Bone marrow (tissue), 2 donors: ENCODE measurements around the gene TNFRSF12A.

Experiments
- DNase-seq, 2 donors: peaks; one replicate each; lab custom pipeline; 2025; lab: John Stamatoyannopoulos, UW

Gene TNFRSF12A, protein sequence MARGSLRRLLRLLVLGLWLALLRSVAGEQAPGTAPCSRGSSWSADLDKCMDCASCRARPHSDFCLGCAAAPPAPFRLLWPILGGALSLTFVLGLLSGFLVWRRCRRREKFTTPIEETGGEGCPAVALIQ

DNA sequence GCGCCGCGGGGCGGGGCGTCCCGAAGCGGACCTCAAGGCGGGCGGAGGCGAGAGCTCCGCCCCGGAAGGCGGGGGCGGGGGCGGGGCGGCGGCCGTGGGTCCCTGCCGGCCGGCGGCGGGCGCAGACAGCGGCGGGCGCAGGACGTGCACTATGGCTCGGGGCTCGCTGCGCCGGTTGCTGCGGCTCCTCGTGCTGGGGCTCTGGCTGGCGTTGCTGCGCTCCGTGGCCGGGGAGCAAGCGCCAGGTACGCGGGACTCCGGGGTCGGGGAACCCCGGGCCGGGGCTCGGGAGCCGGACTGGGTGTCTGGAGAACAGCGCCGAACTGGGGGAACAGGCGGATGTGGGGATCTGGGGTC, at the start of gene TNFRSF12A:
Gene TNFRSF12A, plus strand, starts transcription at position 122 of the 357 bp plus-strand sequence. Its CDS starts 30 bp downstream, at position 152.
- peak; percentile 44 to 60 for DNase-seq

DNA sequence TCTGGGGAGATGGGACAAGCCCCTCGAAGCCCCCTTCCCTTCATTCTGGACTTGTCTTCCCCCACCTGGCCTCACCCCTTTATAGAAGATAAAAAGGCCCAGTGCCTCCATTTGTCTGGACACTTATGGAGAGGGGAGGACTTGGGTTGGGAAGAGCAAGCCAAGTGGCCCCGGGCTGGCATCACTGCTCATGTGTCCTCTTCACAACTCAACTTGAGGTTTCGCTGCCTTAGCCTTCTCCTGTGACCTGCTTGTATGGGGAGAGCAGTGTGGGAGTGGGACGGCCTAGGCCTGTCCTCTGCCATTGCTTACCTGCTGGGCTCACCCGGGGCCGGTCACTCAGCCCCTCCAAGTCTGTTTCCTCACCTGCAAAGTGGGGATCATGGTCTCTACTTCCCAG, 49.6 kb upstream of the TNFRSF12A start:
- no peak for DNase-seq

DNA sequence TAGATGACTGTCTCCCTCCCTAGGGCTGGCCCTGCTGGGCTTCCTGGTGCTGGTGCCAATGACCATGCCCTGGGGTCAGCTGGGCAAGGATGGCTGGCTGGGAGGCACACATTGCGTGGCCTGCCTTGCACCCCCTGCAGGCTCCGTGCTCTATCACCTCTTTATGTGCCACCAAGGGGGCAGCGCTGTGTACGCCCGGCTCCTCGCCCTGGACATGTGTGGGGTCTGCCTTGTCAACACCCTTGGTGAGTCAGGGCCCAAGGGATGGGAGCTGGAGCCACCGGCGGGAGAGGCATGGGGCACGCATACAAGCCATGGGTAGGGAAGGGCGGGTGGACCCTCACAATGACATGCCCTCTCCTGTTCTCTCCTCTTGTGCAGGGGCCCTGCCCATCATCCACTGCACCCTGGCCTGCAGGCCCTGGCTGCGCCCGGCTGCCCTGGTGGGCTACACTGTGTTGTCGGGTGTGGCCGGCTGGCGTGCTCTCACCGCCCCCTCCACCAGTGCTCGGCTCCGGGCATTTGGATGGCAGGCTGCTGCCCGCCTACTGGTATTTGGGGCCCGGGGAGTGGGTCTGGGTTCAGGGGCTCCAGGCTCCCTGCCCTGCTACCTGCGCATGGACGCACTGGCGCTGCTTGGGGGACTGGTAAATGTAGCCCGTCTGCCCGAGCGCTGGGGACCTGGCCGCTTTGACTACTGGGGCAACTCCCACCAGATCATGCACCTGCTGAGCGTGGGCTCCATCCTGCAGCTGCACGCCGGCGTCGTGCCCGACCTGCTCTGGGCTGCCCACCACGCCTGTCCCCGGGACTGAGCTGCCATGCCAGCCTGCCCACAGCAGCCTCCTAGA, 48.8 kb upstream of the TNFRSF12A start:
- DNase-seq, result no peak

DNA sequence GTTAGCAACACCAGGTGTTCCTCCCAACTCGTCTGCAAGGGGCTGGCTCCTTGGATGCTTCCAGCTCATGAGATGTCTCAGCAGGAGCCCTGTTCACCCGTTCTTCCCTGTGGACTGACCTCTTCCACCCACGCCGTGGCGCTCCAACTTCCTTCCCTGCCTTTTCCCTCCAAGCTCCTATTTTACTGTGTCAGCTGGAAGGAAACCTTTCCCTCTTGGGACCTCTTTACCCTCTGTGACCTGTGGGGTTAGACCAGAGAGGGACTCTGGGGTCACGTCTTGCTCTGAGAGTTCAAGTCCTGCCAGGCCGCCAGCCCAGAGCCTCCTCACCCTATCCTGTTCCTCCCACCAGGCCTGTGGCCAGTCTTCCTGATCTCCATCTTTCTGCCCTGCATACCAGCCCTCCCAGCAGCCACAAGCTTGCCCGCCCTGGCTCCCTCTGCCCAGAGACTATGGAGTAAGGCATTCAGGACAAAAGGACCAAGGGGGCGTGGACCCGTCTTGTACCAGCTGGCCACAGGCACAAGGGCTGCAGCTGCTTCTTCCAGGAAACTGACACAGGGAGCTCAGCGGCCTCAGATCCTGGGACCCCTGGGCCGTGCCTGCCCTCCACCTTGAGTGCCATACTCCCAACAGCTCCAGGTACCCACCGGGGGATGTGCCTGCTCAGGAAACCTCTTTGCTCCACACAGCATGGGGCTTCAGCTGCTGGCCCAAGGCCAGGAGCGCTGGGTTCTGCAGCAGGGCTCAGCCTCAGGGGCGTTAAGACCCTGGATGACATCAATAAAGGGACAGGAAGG, 48.0 kb upstream of the TNFRSF12A start:
- DNase-seq, result no peak

DNA sequence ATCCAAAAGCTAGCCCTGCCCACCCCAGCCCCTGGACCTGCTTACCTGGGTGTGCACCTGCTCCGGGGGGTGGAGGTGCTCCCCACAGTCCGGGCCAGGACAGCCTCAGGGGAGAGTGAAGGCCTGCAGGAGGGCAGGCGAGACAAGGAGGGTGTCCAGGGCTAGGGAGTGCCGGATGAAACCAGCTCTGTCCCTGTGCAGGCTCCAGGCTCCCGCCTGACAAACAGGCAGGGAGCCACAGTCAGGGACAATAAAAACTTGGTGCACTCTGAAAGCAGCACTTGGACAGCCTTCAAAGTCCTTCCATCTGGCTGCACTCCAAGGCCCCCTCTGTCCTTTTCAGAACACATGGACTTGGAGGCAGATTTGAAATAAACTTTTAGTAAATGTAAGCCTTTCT, 47.1 kb upstream of the TNFRSF12A start:
- no peak for DNase-seq

DNA sequence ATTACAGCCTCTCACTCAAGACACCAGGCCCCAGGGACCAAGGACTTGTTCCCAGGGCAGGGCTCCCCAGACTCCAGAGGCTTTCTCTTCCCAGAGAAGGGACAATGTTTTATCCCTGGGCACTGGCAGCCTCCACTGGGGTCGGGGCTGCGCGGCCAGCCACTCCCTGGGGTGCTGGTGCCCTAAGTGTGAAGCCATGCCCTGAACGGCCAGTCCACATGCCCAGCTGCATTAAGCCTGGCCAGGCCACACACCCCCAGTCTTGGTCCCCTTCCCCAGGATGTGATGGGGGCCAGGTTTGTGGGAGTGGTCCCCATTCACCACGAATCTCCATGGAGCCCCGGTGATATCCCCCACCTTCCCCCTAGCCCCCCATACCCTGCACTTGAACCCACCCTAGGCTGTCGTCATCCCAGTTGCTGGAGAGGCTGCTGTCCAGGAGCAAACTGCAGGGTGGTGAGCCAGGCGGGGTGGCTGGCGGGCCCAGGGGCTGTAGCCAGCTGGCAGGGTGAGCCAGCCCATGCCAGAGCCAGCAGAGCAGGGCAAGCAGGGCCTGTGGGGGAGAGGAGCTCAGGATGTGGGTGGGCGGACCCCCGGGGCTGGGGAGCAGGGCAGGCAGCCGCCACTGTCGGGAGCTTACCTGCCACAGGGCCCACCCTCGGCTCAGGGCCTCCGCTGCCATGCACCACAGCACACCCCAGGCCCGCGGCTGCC, 46.4 kb upstream of the TNFRSF12A start:
- DNase-seq, result no peak

DNA sequence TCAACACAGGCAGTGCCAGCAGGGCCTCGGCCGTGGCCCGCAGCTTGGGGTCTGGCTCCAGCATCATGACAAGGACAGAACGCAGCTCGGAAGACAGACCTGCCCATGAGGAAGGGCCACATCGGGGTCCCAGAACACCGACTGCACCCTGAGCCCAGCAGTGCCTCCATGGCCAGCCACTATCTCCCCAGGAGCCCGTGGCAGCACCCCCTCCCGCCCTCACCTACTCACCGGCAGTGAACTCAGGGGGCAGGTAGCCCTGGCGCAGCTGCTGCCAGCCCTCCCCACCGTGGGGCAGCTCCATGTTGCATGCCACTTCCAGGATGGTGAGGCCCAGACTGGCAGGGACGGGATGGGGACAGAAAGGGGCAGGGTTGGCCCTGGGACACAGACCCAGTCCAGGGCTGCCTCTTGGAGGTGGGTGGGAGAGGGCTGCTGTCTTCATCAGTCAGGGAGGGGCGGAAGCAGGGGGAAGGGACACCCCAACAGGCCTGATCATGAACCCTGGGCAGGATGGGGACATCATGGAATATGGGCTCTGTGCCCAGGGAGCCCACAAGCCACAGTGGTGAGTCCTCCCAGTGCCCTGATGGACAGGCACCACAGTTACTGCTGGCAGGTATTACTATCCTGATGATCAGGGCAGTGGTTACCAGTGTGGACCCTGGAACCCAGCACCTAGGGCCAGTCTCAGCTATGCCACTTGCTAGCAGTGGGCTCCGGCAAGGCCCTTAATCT, 45.7 kb upstream of the TNFRSF12A start:
- no peak for DNase-seq

DNA sequence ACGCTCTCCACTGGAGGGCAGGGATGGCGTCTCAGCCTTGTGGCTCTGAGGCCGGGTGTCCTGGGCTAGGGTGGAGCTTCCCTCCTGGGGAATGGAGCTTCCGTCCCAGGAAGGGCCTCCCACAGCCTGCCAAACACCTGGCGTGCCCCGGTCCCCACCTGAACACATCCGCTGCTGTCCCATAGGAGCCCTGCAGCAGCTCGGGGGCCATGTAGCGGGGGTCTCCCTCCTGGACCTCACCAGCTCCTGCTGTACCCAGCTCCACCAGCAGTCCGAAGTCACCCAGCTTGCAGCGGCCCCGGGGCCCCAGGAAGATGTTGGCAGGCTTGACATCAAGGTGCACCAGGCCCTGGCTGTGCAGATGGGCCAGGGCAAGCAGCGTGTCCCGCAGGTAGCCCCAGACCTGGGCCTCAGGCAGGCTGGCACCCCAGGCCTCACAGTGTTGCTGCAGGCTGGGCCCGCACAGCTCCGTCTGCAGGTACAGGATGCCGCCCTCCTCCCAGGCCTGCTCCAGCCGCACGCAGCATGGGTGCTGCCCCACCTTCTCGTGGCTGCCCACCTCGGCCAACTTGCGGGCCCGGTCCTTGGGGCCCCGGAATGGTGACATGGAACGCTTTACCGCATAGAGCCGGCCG, 44.9 kb upstream of the TNFRSF12A start:
- DNase-seq, result no peak

DNA sequence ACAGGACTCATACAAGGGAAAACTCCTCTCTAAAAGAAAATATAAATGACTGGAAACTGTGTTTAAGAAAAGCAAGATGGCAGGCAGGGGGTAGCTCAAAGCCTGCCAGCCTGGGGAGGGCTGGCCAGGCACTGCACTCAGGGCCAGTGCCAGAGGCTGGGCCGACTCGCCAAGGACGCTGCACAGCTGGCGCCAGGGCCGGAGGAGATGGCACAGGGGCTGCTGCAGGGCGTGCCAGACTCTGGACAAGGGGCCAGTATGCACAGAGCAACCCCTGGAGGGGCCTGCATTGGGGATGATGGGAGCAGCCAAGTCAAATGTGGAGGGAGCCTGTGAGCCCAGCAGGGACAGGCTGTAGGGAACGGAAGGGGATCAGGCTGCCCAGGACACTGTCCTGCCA, 44.0 kb upstream of the TNFRSF12A start:
- DNase-seq, result no peak

DNA sequence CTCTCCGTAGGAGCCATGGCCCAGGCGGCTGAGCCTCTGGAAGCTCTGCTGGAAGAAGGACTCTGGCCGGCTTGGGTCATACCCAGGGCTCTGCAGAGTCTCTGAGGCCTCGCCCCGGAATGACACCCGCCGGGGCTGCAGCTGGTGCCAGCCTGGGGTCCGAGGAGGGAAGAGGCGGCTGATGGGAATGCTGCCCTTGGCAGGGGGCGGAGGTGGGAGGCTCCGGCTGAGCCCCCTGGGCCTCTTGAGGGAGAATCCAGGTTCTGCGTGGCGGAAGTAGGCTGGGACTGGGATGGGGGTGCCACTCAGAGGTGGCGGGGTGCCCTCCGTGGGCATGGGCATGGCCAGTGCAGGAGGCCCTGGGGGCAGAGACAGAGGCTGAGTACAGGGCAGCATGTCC, 43.5 kb upstream of the TNFRSF12A start:
- no peak for DNase-seq

DNA sequence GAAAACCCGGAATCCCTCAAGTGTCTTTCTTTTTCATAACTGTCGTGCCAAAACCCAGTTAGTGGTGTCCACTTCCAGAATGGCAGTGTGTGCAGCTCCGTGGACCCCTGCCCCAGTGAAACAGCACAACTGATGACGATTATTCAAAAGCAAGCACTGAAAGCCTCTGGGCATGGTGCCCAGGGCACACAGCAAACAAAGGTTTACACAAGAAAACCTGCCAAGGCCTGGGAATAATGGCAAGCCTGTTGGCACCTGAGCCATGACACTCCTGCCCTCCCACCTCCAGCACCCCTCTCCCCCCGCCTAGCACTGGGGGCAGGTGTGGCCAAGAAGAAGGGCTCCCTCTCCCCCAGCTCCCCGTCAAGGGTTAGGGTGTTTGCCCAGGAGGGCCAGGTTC, 42.7 kb upstream of the TNFRSF12A start:
- DNase-seq, result no peak

DNA sequence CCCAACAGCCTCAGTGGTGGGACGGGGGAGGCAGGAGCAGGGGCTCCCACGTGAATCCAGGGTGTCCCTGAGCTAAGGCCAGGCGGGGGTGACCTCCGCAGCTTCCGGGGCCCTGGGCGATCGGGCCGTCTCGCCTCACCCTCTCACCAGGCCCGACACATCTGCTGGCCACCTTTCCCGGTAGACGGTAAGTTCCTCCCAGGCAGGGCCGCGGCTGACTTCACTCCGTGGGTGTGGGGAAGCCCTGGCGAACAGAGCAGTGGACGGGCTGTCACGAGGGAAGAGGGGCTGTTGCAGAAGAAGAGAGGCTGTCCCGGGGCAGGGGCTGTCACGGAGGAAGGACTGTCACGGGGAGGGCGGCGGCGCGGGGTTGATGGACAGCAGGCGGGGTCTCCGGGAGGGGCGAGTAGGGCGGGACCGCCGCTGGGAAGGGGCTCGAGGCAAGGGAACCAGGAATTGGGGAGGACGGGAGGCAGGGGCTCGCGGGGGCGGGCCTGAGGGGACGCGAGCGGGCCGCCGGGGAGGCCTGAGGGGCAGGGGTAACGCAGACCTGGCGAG, 40.4 kb upstream of the TNFRSF12A start:
- no peak for DNase-seq

DNA sequence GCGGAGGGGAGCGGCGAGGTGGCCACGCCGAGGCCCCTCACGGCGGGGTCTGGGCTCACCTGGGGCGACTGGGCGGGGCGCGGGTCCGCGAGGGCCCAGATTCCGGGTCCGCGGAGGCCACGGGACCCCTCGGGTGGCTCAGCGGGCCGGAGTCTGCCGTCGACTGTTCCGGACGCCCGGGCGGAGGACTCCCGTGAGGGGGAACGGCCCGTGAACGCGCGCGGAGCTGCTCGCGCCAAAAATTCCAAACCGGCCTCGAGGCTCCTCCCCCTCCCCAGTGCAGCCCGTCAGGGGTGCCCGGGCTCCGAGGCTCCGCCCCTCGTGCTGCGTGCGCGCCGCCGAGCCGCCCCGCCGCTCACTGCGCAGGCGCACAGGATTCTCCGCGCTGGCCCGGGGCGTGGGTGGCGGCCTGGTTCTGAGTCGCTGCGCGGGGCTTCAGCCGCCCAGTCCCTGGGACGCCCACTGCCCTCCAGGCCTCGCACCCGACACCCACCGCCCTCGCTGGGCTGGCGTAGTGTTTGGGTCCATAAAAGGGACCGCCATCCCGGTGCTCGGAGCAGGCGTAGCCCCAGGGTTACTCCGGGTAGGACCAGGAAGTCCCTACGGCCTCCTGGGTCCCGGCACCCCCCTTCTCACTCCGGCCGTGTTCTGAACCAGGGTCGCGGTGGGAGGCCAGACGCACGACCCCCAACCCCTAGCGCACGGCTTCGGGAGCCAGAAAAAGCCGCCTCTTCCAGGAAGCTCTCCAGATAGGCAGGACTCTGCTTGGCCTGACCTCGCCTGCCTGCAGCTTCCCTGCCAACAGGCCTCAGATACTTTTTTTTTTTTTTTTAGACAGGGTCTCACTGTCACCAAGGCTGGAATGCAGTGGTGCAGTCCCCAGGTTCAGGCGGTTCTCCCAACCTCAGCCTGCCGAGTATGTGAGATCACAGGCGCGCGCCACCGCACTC, 39.7 kb upstream of the TNFRSF12A start, which contains the start of gene PKMYT1:
Gene PKMYT1, minus strand, starts transcription at position 220 of the 950 bp plus-strand sequence. CDS start 789 bp downstream, outside the sequence.
- peak; percentile 54 to 83 for DNase-seq

DNA sequence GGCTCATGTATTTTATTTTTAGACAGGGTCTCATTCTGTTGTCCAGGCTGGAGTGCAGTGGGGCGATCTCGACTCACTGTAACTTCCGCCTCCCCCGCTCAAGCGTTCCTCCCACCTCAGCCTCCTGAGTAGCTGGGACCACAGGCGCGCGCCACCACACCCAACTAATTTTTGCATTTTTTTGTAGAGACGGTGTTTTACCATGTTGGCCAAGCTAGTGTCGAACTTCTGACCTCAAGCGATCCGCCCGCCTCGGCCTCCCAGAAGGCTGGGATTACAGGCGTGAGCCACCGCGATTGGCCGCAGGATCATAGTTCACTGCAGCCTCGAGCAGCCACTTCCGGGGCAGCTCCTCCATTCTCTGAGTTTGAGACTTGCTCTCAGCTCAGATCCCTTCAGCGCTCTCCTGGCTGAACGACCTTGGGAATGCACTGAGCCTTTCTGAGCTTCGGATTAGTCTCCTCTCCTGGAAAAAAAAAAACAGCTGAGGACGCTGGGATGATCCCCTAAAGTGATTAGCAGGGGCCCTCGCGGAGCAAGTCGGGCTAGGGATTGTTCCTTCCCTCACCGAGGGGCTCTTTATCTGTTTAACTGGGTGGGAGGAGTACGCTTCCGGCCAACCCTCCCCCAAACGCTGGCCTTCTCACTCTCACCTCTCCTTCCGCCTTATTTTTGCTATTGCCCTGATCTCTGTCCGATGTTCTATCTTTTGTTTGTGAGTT, 38.8 kb upstream of the TNFRSF12A start:
- DNase-seq, result no peak

DNA sequence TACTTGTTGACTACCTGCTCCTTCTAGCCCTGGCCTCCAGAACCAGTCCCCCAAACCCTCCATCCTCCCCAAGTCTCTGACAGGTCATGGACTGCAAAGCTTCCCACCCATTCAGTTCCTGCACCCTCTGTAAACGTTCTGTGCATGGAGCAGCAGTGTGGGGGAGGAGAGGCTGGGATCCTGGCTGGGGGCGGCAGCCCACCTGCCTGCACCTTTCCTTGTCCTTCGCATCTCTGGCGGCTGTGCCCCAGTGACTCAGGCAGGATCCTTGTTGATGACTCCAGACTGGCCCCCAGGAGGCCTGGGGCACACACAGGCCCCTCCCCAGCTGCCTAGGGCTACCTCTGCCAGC, 38.3 kb upstream of the TNFRSF12A start:
- no peak for DNase-seq

DNA sequence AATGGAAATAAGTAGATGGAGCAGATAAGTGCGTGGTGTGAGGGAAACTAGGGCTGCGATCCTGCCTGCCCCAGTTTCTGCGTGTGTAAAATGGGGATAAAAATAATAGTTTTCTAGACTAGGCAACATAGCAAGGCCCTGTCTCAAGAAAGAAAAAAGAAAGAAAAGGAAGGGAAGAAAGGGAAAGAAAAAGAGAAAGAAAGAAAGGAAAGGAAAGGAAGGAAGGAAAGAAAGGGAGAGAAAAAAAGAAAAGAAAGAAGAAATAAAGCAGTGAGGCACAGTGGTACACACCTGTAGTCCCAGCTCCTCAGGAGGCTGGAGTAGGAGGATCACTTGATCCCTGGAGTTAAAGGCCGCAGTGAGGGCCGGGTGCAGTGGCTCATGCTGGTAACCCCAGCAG, 37.8 kb upstream of the TNFRSF12A start:
- DNase-seq, result no peak

DNA sequence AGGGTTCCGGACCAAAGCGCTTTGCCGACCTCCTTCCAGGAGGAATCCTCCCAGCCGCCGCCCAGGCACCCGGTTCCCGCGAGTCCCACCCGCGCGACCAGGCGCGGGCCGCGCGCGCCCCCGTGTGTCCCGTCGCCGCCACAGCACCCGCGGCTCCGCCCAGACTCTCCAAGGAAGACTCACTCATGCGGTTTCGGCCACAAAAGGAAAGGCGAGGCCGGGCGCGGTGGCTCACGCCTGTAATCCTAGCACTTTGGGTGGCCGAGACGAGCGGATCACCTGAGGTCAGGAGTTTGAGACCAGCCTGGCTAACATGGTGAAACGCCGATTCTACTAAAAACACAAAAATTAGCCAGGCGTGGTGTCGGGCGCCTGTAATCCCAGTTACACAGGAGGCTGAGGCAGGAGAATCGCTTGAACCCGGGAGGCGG, 36.4 kb upstream of the TNFRSF12A start:
- peak; percentile 7 to 70 for DNase-seq

DNA sequence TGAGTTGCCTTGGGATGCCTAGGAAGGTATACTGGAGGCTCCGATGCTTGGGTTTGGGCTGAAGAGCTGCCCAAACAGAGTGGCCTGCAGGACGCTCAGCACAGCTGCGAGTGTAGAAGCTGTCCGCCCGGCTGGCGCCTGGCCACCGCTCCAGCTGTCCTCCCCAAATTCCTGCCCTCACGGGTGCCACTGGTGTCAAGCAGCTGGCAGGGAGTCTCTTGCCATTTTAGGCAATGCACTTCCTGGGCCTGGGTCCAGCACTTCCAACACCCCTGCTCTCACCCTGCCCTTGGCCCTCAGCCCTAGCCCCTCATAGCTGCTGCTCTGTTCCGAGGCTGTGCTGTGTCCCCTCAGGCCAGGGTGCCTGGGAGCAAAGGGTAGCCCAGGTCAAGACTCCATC, 34.7 kb upstream of the TNFRSF12A start:
- no peak for DNase-seq

DNA sequence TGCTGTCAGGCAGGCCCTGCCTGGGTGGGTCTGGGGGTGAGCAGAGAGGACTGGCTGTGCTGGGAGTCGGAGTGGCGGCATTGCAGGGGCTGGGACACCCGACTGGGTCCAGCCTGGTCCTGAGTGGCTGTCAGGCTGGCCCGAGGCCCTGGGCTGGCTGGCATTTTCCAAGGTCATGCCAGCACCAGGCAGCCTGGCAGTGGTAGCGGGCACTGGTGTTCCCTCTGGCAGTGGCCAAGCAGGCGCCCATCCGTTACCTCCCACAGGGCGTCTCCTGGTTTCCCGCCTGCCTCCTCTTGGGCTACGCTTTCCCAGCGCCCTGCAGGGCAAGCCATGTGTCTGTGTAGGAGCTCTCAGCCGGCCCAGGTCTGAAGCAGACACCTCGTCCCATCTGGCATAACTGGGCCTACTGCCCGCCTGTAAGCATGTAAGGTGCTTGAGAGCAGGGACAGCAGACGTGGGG, 34.2 kb upstream of the TNFRSF12A start:
- DNase-seq, result no peak
